ENCODE data around the gene SND1.

The SND1 gene

DNA sequence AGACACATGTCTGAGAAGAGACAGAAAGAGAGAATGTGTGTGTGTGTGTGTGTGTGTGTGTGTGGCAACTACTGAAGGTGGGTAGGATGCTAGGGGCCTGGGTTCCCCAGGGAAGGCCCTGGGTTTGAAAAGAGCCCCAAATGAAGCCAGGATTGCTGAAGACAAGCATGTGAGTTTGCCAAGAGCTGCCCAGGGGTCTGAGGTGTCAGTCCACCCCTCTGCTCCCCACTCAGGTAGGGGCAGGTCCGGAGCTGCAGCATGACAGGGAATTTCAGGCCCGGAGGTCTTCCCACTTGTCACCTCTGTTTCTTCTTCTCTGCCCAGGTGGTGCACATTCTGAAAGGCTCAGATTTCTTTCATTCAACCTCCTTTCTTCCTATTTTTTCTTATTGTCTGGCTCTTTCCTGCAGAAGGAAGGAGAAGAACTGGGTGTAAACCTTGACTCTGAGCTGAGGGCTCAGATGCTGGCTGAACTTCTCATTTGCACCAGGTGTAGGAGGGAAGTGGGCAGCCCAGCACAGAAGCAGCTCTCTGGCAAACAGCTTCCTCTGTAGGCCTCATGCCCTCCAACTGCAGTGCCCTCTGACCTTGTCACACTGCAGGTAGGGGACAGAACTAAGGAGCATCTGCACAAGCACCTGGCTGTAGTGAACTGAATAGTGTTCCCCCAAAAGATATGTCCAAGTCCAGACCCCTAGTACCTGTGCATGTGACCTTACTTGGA, 458.8 kb downstream of the SND1 start:
- DNase-seq = no peak

DNA sequence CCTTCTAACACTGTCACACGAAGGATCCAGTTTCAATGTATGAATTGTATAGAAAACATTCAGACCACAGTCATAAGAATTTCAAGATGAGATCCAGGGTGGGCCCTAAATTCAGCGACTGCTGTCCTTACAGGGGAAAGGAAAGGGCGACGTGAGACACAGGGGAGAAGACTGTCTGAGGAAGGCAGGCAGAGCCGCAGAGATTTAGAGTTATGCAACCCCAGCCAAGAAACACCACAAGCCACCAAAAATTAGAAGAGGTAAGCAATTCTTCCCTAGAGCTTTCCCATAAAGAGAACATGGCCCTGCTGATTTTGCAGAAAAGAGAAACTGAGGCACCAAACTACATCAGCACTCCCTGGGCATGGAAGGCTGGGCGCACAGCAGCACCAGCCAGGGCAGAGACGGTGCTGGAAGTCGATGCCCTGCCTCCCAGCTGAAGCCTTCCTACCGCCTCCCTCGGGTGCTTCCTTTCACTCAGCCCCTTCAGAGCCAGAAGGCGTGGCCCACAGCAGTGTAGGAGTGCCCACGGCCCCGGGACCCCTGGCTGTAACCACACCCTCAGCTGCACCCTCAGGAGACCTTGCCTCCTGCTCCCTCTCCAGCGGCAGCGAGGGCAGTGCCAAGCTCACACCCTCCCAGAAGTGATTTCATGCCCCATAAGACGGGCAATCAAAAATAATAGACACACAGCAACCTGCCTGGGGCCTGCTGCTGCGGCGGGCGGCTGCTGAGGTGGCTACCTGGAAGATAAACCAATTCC, 460.2 kb downstream of the SND1 start:
- no peak for DNase-seq

GRCh38 chr7:128112781-128113221, 460.8 kb downstream of the SND1 start:
- DNase-seq = no peak

- DNase-seq = no peak
Observed at GRCh38 chr7:128113839-128114238, 461.8 kb downstream of the SND1 start.

DNA sequence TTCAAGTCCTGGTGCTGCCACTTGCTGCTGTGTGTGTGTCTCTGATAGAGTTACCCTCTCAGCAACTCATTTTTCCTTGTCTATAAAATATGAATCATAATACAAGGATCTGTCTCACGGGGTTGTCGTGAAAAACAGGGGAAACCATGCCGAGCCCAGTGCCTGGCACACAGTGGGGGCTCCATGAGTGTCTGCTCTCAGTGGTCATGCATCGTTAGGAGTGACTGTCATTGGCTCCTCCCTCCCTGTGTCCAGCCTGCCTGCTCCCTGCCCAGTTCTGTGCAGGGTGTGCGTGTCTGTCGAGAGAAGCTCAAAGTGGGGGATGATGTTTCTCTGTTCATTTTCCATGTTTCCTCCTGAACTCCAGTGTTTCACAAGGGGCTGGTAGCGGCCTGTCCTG, 462.8 kb downstream of the SND1 start:
- no peak for DNase-seq

DNA sequence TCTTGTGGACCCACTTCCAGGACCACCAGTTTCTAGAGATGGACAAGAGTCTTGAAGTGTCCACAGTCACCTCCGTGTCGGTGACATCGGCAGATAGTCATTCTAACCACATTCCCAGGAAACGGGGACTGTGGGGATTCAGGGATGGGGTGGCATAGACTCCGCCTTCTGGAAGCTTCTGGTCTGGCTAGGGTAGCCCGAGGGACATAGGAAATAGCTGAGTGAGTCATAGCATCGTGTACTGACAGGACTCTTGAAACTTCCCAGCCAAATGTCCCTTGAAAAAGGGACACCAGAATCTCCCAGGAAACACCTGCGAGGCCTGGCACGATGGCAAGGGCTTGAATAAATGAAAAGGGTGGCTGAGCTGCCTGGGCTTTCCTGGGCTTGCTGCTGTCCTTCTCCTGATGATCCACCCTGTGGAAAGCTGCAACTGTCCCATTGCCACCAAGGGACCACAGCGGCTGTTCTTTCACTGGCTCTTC, 463.4 kb downstream of the SND1 start:
- DNase-seq = no peak

DNA sequence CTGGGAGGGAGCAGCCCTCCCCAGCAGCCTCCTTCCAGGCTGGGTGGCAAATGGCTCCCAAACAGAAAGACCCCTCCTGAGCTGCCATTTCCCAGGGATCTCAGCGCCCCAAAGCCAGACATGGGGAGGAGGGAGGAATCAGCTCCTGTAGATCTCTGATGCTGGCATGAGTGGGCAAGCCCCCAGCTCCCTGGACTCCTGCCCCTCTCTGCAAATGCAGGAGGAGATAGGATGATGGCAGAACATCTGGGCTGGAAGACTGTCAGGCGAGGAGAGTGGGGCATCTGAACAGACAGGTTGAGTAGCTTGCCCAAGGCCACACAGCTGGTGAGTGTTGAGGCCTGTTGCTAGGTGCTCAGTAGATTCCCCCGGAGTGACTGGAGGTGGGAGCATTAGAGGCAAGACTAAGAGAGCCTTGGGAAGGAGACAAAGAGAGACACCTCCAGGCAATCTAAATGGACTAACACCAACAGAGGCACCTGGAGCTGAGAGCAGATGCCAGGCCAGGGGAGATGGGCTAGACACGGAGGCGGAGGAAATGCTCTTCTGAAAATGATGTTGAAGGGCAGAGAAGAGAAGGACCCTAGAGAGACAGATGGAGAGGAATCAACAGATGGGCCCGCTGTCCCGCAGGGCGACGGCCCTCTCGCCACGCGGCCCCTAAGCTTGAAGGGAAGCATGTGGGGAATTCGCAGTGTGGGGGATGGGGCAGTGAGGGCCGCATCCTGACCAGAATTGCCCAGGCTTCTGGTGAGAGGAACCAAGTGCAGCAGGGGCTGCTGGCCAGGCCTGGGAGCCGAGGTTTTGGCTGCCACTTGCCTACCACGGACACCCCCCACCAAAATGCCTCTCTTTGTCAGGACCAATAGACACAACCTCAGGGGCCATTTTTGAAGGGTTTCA, 464.1 kb downstream of the SND1 start:
- no peak for DNase-seq

DNA sequence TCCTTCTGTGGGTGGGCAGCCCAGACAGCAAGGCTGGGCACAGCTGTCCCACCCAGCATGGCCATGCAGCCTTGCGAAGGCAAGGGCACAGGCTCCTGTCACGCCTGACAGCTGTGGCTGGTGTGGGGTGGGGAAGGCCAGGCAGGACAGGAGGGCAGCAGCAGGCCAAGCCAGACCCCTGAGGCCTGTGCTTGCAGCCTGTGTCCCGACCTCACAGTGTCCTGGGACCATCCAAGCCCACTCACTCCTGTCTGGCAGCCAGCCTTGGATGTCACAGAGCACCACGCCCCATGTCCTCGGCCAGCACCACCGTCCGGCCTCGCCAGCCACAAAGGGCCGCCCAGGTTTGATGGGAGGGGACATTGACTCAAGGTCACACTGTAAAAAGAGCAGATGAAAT, 464.7 kb downstream of the SND1 start:
- DNase-seq = no peak

DNA sequence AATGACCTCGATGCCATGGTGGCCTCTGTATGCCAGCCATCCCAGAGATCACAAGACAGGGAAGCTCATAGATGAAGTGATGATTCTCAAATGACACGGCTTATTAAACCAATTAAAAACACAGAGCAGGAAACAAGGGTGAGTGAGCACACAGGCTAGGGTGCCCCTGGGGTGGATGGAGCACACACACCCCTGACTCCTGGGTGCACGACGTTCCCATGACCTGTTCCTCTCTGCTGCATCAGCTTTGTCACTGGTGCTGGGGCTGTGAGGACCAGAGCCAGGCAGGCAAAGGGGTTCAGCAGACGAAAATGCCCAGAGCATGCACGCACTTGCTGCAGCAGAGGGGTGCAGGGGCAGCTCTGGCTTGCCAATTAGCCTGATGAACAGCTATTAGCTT, 465.7 kb downstream of the SND1 start:
- DNase-seq = no peak

GRCh38 chr7:128119036-128119435, 467.0 kb downstream of the SND1 start:
- DNase-seq = no peak

DNA sequence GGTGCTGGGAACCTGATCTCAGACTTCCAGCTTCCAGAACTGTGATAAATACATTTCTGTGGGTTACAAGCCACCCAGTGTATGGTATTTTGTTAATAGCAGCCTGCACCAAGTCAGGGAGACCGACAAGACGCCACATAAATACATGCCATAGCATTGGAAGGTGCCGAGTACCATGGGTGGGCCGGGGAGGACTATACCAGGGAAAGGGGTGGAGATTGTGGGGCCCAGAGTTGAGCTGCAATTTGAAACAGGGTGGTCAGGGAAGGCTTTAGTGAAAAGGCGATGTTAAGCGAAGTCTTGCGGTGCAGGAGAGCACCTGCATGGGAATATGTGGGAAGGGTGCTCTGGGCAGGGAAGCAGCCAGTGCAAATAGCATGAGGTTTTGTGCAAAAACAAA, 468.1 kb downstream of the SND1 start:
- no peak for DNase-seq

- no peak for DNase-seq
Observed at GRCh38 chr7:128120976-128121490, 469.0 kb downstream of the SND1 start.

GRCh38 chr7:128121711-128122530, 469.9 kb downstream of the SND1 start:
- no peak for DNase-seq

GRCh38 chr7:128122576-128123290, 470.7 kb downstream of the SND1 start:
- DNase-seq = no peak

DNA sequence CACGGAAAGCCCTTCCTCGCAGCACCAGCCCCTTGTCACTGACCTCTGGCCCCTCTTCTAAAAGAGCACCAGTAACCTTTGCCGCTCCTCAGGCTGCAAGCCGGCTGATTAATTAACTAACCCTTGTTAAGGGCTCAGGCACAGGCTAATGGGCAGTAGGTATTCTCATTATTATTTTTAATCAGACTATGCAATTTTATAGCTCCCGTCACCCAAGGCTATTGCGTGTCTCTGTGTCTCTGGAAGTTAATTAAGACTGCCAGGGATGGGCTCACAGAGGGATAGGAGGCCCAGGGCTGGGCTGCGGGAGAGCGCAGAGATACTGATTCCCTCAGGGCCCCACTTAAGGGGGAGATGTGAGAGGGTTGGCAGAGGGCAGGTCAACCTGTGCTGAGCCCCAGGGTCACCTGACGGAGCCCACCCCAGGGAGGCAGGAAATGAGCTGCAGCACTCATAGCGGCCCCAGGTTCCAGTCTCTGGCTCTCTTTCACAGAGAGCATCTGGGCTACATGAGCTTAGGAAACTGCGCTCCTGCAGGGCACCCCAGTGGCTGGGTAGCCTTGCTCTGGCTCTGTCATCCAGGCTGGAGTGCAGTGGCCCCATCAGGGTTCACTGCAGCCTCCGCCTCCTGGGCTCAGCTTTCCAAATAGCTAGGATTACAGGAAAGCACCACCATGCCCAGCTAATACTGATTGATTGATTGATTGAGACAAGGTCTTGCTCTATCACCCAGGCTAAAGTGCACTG, 471.5 kb downstream of the SND1 start:
- no peak for DNase-seq

- DNase-seq = no peak
Observed at GRCh38 chr7:128124786-128125185, 472.8 kb downstream of the SND1 start.

DNA sequence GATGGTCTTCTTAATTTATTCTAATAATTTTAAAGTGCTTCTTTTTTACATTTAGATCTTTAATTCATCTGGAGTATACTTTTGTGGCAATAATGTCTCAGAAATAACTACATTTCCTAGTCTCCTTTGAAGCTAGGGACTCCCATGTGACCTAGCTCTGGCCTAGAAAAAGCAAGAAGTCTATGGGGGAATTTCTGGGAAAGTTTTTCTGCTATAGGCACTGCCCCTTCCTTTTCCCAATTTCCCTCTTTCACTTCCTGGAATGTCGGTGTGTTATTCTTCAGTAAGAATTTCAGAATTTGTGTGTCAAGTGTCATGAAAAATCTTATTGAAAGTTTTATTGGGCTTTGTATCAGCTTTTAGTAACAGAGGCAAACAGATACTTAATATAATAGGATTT, 473.8 kb downstream of the SND1 start:
- no peak for DNase-seq

DNA sequence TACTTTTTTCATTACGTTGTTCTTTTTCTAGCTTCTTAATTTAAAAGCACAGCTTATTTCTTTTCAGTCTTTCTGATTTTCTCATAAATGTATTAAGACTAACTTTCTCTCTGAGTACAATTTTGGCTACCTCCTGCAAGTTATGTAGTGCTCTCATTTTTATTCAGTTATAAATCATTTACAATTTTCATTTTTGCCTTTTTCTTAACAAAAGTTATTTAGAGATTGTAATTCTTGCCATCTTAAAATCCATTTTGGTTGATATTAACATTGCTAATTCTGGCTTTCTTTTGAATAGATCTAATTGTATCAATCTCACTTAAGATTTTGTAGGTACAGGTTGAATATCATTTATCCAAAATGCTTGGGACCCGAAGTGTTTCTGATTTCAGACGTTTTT, 476.4 kb downstream of the SND1 start:
- DNase-seq = no peak

DNA sequence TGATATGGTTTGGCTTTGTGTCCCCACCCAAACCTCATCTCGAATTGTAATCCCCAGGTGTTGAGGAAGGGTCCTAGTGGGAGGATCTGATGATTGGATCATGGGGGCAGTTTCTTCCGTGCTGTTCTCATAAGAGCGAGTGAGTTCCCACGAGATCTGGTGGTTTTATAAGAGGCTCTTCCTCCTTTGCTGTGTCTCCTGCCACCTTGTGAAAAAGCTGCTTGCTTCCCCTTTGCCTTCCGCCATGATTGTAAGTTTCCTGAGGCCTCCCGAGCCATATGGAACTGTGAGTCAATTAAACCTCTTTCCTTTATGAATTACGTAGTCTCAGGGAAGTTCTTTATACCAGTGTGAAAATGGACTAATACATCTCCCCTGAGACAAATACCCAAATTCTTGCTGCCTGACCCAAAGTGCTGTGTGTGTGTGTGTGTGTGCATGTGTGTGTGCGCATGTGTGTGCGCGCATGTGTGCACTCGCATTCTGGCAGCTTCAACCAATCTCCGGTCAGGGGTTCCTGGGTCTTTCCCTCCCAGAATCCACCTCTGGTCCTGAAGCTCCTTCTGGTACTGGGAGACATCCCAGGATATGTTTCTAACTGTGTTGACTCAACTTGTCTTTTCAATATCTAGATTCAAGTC, 477.4 kb downstream of the SND1 start:
- no peak for DNase-seq

DNA sequence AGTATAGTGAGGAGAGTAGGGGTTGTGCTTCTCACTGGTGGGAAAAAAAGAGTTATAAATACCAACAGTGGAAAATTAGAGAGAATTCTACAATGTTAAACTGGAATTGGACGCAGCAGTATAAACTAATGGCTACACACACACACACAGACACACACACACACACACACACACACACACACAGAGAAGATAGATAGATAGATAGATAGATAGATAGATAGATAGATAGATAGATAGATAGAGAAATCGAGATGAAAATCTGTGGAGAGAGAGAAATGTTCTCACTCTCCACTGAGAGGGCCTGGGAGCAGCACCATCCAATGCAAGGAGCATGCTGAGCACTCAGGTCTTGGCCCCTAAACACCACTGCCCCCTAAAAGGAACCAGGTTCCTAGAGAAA, 479.1 kb downstream of the SND1 start:
- no peak for DNase-seq
